GM12801 (cell line): ENCODE measurements around the gene NAA60.

Experiments
- CTCF ChIP-seq: IDR thresholded peaks from one replicate; pipeline ENCODE4 v1.5.1; 2011; ENCODE audit warnings: control low read depth; ENCODE audit not compliant: insufficient read length; ENCODE audit errors: extremely low read depth

The NAA60 gene

DNA sequence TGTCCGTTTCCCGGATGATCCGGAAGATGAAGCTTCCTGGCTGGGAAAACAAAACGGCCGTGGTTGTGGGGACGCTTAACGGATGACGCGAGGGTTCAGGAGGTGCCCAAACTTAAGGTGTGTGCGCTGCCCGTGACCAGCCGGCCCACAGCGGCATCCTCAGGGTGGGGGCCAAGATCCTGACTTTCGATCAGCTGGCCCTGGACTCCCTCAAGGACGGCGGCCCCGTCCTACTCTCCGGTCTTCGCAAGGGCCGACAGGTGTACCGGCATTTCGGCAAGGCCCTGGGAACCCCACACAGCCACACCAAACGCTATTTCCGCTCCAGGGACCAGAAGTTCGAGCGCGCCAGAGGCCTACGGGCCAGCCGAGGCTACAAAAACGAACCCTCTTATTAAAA, 52.9 kb downstream of the NAA60 start:
- no peak for TF ChIP-seq CTCF

DNA sequence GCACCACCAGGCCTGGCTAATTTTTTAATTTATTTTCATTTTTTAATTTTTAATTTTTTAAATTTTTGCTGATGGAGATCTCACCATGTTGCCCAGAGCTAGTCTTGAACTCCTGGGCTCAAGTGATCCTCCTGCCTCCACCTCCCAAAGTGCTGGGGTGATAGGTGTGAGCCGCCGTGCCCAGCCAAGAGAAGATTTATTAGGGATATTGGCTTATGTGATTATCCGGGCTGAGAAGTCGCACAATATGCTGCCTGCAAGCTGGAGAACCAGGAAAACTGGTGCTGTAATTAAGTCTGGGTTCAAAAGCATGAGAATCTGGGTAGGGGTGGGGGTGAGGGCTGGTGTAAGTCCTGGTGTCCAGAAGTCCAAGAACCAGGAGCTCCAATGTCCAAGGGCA, 54.3 kb downstream of the NAA60 start:
- TF ChIP-seq CTCF, result no peak

DNA sequence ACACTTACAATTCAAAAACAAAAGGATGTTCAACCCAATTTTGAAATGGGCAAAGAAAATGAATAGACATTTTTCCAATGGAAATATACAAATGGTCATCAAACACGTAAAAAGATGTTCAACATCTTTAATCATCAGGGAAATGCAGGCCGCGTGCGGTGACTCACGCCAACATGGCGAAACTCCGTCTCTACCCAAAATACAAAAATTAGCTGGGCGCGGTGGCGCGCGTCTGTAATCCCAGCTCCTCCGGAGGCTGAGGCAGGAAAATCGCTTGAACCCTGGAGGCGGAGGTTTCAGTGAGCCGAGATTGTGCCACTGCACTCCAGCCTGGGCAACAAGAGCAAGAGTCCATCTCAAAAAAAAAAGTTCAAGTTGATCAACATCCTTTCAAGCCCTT, 55.5 kb downstream of the NAA60 start:
- TF ChIP-seq CTCF, result no peak

GRCh38 chr16:3501783-3502400, 58.4 kb downstream of the NAA60 start:
- no peak for TF ChIP-seq CTCF

DNA sequence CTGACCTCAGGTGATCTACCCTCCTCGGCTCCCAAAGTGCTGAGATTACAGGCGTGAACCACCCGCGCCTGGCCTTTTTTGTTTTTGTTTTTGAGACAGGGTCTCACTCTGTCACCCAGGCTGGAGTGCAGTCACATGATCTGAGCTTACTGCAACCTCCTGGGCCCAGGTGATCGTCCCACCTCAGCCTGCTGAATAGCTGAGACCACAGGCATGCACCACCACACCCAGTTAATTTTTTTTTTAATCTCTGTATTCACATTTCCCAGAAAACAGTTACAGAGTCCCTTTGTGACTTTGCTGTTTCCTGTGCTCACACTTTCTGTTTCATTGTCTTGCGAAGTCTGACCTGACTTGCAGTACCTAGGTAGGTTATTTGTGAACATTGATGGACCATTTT, 60.0 kb downstream of the NAA60 start:
- TF ChIP-seq CTCF, result no peak

GRCh38 chr16:3508736-3509135, 65.3 kb downstream of the NAA60 start:
- TF ChIP-seq CTCF, result no peak

- TF ChIP-seq CTCF, result no peak
These were observed 66.0 kb downstream of the NAA60 start for GRCh38 chr16:3509470-3509928.
